HT1080 (cell line): ENCODE measurements around the gene NPAS3. TPM values are rescaled to one million over a fixed set of nuclear protein-coding genes. Genes with fewer than 3 reads are reported as not detected.

Source experiments
- DNase-seq: peaks from one replicate; pipeline ENCODE4 v3.0.0-alpha.2; 2015; ENCODE audit warnings: low read depth
- total RNA-seq: library from RNA; depleted of rRNA; stranded (reverse); fragments of >200 nt; shearing (Covaris generic); gene quantifications from 2 replicates; pipeline ENCODE4 v1.2.3, GENCODE V29; 2014

NPAS3 gene
- total RNA-seq, 1 experiment from 2014 or later: 0.18 TPM

DNA sequence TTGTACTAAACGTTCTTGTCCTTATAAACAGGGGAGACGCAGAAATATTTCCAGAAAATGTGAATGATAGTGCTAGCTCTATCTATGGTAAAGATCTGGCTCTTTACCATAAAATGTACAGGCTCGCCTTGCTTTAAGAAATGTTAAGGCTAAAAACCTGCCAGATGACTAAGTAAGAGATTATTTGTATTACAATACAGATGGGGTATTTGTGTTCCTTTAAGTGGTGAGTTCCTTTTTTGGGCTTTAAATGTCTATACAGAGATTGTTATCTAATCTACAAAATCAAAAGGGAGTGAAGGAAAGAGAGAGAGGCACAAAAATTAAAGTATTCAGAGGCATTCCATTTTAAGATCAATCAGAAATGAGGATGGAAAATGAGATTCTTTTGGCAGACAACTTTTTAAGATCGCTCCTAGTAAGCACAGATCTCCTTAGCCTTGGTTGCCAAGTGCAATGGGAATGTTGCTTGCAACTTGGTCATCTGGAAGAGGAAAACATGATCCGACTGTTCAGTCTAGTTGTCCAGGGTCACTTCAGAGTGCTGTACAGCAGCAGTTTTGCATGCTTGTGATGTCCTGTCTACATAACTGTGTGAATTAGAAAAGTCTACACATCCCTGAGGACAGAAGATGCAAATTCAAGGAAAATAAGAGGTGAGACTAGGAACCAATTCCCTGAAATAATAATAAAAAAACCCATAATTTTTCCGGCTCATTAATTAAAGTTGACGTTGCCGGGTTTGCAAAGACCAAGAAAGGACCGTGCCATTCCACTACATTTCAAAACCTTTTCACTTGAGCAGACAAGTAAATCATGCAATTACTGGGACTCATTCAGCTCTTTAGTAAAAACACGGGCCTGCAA, 631.4 kb downstream of the NPAS3 start:
- DNase-seq: no peak

DNA sequence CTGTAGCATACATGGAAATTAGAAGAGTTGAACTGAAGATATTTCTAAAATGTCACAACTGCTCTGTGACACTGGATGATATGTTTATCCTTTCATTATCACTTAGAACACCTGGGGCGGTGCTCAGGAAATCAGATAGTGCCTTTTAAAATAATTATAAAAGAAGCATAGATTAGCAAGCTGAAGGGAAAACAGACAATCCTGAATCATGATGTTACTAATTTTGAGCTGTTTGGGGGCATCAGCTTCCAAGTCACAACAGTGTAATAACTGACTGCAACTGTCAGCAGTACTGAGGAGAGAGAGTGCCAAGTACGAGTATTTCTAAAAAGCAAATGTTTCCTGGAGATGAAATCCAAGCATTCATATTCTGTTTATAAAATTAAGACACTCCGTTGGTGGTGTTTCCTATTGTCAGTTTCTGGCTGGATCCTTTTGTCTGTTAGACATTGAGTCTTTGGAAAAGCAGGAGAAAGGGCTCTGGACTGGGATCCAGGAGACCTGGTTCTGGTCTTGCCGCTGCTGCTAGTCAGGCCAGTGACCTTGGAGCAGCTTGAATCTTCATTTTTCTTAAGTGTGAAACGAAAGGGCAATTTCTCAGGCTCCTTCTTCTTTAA, 632.1 kb downstream of the NPAS3 start:
- no peak for DNase-seq

- no peak for DNase-seq
Measured at GRCh38 chr14:33573301-33573880, 634.7 kb downstream of the NPAS3 start.

DNA sequence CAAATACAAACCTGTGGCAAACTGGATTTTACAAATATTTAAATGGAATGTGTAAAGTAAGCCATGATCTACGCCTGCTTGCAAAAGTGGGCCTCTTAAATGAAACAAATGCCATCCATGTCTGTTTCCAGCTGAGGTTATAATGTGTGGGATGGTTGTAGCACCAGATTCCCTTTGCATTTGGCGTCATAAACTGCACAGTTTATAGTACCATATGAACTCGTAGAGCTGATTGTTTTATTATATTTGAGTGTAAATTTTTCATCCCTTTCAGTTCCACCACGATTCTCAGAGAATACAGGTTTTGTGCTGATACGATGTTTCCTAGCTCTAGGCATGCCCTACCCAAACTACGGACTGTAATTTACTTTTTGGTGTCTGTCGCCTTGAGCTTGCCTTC, 637.3 kb downstream of the NPAS3 start:
- DNase-seq: no peak

DNA sequence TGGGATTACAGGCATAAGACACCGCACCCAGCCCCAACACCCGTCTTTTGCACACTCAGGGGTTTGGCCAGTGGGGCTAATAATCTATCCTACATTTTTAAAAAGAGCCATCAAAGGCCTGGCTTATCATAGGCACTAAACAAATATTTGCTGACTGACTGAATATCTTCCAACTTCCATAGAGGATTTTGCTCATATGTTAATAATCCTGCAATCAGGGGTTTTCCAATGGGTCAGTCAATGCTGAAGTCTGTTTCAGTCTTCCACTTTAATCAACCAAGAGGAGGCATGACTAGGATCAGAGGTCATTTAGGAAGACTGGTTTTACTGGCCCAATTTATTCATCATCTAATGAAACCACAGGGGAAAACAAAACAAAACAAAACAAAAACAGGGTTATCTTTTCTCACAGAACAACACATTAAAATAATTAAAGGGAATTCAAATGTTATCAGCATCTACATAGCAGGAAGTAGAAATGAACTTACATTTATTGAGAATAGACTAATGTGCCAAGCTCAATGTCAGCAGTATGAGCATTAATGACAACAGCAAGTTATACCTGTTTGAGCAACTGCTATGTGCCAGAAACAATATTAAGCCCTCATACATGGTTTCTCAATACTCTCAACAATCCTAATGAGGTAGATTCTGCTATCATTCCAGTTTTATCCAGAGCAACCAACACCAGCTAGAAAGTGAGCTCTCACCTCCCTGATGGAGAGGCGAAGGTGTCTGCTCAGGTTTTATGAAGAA, 640.0 kb downstream of the NPAS3 start:
- no peak for DNase-seq

DNA sequence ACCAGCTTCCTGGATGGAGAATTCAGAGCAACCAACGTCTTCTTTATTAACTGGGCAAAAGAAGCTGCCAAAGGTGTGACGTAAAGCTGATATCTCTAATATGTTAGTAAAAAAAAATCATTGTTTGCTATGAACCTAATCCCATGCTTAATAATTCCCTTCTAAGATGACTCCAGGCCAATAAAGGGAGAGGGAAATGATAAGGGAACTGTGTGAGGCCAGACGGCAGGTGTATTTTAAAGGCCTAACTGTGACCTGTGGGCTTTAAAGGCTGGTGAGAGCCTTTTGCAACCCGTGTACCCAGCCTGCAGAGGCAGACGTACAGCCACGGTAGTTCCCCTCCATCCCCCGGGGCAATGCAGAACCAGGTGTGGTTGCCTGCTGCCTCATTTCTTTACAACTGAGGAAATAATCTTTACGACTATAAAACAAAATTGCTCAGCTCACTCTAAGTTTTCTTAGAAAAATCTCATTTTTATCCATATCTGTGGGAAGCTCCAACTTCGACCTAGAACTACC, 641.6 kb downstream of the NPAS3 start:
- DNase-seq: no peak

- DNase-seq: no peak
Measured at GRCh38 chr14:33580841-33581240, 642.2 kb downstream of the NPAS3 start.

- no peak for DNase-seq
Measured at GRCh38 chr14:33584697-33585096, 646.0 kb downstream of the NPAS3 start.

GRCh38 chr14:33586806-33587205, 648.1 kb downstream of the NPAS3 start:
- no peak for DNase-seq

DNA sequence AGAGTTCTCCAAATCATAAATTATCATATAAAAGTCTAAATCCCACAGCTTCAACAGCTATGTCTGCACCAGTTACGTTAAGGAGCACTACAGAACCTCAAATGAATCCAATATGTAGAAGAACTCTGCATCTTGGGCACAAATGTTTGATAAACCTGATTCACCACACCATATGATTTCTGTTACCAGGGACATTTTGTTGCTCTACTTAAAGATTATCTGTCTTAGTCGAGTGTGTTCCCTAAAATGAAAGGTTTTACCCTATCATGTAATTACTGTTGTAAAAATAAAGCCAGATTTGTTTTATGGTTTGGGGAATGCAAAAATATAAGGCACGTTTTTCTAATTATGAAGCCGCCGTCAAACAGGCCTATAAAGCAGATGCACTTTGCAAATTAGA, 649.1 kb downstream of the NPAS3 start:
- no peak for DNase-seq

DNA sequence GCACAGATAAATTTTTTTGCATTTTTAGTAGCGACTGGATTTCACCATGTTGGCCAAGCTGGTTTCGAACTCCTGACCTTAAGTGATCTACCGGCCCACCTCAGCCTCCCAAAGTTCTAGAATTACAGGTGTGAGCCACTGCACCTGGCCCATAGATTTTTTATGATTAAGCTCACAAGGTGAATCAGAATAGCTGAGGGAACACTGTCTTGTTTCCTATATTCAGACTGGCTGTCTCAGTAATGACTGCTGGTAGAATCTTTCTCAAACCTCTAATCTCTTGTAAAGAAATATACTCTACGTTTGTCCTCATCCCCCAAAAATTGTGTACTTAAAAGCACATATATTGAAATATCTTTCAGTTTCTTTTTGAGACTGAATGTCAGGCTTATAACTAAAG, 650.1 kb downstream of the NPAS3 start:
- DNase-seq: no peak

DNA sequence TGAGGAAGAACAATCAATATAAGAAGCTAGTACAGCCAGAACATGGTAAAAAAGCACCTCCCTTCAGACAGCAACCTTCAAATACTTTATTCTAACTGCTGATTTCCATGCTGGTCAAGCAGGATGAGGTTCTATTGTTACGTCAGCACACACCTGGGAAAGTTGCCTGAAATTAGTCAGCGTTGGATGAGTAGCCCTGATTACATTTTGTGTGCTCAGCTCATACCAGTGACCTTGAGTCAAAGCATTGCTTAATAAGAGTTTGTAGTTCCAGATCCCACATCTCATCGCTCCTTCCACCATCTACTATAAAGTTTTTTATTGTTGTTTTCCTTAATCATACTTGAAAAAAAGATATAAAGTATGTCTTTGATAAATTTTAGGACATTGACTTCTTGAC, 650.7 kb downstream of the NPAS3 start:
- peak; percentile 75 for DNase-seq

DNA sequence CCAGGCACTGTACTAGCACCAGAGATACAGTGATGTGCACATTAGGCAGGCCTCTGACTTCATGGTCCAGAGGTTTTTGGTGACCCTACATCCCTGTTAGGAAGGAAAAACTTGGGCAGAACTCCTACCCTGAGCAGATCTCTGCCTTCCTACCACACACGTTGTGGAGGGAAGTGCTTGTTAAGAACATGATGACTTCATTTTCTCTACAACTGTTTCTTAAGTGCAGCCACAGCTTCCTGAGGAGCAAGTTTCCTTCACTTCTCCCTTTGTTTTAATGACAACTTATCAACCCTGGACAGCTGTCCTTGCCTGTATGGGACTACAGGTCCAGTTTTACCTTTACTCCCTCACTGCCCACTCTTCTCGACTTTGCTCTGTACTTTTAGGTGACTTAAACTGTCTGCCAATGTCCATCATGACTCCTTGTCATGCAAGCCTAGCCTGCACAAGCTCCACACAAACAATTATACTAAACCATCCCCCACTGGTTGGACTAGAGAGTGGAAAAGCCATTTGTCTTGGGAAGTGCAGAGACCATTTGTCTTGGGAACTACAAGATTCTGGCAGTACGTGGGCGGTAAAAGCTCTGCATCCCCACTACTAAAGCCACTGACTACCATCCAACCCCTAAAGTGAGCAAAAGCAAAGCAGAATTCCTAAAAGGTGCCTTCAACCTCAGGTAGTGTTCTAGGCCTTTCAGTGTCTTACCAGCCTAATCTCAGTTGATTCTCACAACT, 652.4 kb downstream of the NPAS3 start:
- no peak for DNase-seq

- peak; percentile 11 for DNase-seq
Measured at GRCh38 chr14:33592297-33592696, 653.6 kb downstream of the NPAS3 start.

GRCh38 chr14:33596211-33597080, 657.8 kb downstream of the NPAS3 start:
- no peak for DNase-seq

GRCh38 chr14:33598582-33598981, 659.9 kb downstream of the NPAS3 start:
- no peak for DNase-seq

GRCh38 chr14:33602396-33602795, 663.7 kb downstream of the NPAS3 start:
- DNase-seq: no peak

DNA sequence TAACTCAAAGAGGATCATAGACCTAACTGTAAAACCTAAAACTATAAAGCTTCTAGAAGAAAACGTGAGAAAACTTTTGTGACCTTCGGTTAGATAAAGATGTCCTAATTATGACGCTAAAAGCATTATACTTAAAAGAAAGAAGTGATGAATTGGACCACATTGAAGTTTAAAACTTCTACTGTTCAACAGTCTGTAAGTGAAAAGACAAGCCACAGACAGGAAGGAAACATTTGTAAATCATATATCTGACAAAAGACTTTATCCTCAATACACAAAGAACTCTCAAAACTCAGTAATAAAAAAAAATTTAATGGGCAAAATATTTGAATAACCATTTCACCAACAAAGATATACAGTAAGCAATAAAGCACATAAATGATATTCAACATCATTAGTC, 667.9 kb downstream of the NPAS3 start:
- DNase-seq: no peak

DNA sequence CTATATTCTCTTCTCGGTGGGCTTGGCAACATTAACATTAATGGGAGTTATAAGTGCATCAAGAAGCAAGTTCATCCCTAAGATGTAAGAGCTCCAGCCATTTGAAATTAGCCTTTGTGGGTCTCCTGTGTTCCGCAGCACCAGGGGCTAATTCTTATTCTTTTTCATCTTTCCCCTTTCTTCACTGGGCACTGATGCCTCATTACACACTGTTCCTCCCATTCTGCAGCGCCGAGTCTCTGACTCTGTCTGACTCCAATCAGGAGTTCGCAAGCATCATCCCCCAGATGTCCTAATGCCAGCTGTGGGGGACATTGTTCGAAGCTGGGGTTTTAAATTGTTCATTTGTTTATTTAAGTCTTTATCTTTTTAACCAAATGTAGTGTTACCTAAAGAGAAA, 670.9 kb downstream of the NPAS3 start:
- DNase-seq: no peak

DNA sequence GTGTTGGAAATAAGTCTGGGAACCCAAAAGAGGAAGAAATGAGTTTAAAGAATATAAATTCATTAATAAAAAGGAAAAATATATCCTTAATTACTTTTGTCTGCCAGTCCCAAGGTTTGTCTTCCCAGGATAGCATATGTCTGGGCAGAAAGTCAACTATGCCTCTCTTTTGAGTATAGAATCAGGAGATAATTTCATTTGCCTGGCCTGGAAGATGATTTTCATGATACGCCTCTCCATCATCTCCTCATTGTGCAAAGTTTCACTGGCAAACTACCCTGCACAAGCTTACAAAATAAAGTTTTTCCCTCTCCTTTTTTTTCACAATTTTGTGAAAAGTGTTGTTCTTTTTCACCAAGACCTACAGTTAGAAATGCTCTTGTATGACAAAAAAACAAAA, 671.4 kb downstream of the NPAS3 start:
- no peak for DNase-seq
